HCT116 (cell line): ENCODE results near the gene ESR1.

Experiments used
- CTCF ChIP-seq, 3 experiments: fragments of 200-600 bp in 1 of 3; sonication (generic) in 1 of 3; IDR thresholded peaks in 2 of 3; conservative IDR thresholded peaks in 1 of 3; 2 replicates each; pipeline ENCODE4 v1.5.1; 2012 to 2017; ENCODE audit warnings: low read depth in 2 of 3, low read length in 2 of 3, antibody characterized with exemption in 1 of 3, borderline replicate concordance in 1 of 3, control low read depth in 1 of 3, mild to moderate bottlenecking in 1 of 3, mixed read lengths in 1 of 3, mixed run types in 1 of 3, moderate library complexity in 1 of 3; ENCODE audit not compliant: insufficient read depth in 1 of 3
- ZFX ChIP-seq: fragments of 450-650 bp; IDR thresholded peaks from 2 replicates; pipeline ENCODE4 v1.6.1; 2017
- ZNF274 ChIP-seq: fragments of 200-500 bp; sonication (Bioruptor generic); IDR thresholded peaks from 2 replicates; pipeline ENCODE4 v1.6.1; 2014; ENCODE audit warnings: mild to moderate bottlenecking, low read depth, low read length, inconsistent platforms

- TF ChIP-seq ZNF274 (no peak), CTCF (IDR thresholded peaks at IDR 0.05 in 2 of 3, conservative IDR thresholded peaks at IDR 0.05 in 1 of 3; ENCODE audit: borderline replicate concordance in 1 of 3, insufficient read depth in 1 of 3, low read depth in 2 of 3, low read length in 2 of 3) (no peak), ZFX (no peak)
These were observed 98.4 kb downstream of the ESR1 start for GRCh38 chr6:151905854-151906253.
